Measurements from ENCODE around the gene MAN2B2.
A peak's percentile ranks its signal among the peaks of the same experiment; 100 is the strongest.
"Not testable (repeated sequence)": the region's sequence is repeated elsewhere in the genome, so short reads cannot be mapped to it uniquely, and the experiment has no call there.

Gene MAN2B2

DNA sequence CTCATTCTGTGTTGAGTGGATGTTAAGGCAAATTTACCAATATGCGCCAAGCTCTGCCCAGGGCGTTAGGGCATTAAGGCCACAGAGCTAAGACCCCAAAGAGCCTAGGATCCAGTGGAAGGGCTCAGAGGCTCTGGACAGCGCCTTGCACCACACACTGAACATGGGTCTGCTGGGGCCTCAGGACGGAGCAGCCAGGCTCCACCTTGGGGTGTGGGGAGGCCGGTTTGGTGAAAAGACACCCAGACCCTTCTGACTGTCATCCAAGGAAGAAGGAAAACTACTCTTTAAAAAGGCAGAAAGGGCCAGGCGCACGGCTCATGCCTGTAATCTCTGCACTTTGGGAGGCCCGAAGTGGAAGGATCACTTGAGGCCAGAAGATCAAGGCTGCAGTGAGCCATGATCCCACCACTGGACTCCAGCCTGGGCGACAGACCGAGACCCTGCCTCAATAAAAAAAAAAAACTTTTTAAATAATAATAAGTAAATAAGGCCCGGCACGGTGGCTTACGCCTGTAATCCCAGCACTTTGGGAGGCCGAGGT is 64.2 kb downstream of the MAN2B2 start:
- H3K9ac ChIP-seq (ENCODE audit: low read depth, low read length), result no peak overlapping the region
- no peaks in the 10 kb centered on the region for H3K9me3 ChIP-seq (ENCODE audit: control insufficient read depth, insufficient read depth, low read length)
- peaks cover 15% of the 10 kb centered on the region for H3K4me1 ChIP-seq (ENCODE audit: insufficient read depth, low read length)
- H3K36me3 ChIP-seq (ENCODE audit: insufficient read depth, low read length), result peaks cover 11% of the 10 kb centered on the region; the same call in 1 of the 2 replicates

GRCh38 chr4:6640292-6641163 is 65.5 kb downstream of the MAN2B2 start, which contains the start of gene MRFAP1:
TSS of gene MRFAP1 (plus strand) at chr4:6640685. CDS start at chr4:6640863, 178 bp downstream.
- H3K9me3 ChIP-seq (ENCODE audit: control insufficient read depth, insufficient read depth, low read length), result no peaks in the 10 kb centered on the region
- H3K9ac ChIP-seq (ENCODE audit: low read depth, low read length), result peak within 1 kb of the TSS; percentile 79
- H3K36me3 ChIP-seq (ENCODE audit: insufficient read depth, low read length), result peaks cover 11% of the 10 kb centered on the region; the same call in 1 of the 2 replicates
- H3K4me1 ChIP-seq (ENCODE audit: insufficient read depth, low read length), result peaks cover 15% of the 10 kb centered on the region

- H3K9ac ChIP-seq (ENCODE audit: low read depth, low read length), result peak overlapping the region; percentile 79
- peaks cover 15% of the 10 kb centered on the region for H3K4me1 ChIP-seq (ENCODE audit: insufficient read depth, low read length)
- H3K9me3 ChIP-seq (ENCODE audit: control insufficient read depth, insufficient read depth, low read length), result no peaks in the 10 kb centered on the region
- H3K36me3 ChIP-seq (ENCODE audit: insufficient read depth, low read length), result peaks cover 11% of the 10 kb centered on the region; the same call in 1 of the 2 replicates
These were observed 66.4 kb downstream of the MAN2B2 start for GRCh38 chr4:6641164-6641970.

DNA sequence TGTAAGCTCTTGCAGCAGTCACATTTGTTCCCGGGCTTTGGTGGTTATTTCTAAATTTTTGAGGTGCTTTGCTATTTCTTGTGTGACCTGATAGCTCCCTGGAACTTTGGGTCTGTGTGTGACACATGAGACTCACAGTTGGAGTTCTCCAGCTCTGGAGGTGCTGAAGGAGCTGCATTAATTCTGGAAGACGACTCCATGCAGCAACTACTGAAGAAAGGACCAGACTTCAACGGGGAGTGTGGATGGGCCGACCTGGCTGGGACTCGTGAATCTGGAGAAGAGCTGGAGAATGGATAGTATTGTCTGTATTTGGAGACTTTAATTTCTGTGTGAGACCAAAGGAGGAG is 67.0 kb downstream of the MAN2B2 start:
- Histone ChIP-seq H3K36me3 (ENCODE audit: insufficient read depth, low read length) (peaks cover 11% of the 10 kb centered on the region; the same call in 1 of the 2 replicates), H3K9ac (ENCODE audit: low read depth, low read length) (peak overlapping the region; percentile 79; the same call in 1 of the 2 replicates), H3K4me1 (ENCODE audit: insufficient read depth, low read length) (peaks cover 15% of the 10 kb centered on the region), H3K9me3 (ENCODE audit: control insufficient read depth, insufficient read depth, low read length) (no peaks in the 10 kb centered on the region)

DNA sequence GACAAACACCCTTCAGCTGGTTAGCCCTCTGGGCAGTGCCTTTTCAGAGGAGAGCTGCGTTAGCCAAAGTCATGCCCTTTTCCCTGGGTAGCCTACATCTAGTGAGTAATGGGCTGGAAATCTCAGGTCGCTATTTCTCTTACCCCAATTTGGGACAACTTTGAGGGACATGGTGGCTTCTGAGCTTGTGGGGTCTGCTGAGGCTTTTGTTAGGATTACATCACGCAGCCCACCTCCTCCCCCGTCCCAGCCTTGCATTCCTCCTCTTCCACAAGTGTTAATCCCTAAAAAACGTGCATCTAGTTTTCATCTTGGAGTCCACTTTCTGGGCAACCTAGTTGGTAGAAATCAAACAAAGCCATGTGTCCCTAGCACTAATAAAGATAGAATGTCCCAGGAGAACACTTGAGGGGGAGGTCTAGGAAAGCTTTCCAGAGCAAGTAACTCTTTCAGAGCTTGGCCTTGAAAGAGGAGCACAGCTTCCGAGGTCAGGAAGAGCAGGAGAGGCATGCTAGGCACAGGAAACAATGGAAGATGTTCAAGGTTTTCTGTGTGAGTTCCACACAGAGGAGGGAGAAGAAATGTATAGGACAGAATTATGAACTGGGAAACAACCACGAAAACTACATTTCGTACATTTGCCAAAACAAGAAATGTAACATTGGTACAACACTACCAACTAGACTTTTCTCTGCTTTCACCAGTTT is 68.3 kb downstream of the MAN2B2 start:
- Histone ChIP-seq H3K4me1 (ENCODE audit: insufficient read depth, low read length) (peaks cover 15% of the 10 kb centered on the region), H3K36me3 (ENCODE audit: insufficient read depth, low read length) (peaks cover 11% of the 10 kb centered on the region; the same call in 1 of the 2 replicates), H3K9ac (ENCODE audit: low read depth, low read length) (no peak overlapping the region), H3K9me3 (ENCODE audit: control insufficient read depth, insufficient read depth, low read length) (no peaks in the 10 kb centered on the region)

- no peaks in the 10 kb centered on the region for H3K9me3 ChIP-seq (ENCODE audit: control insufficient read depth, insufficient read depth, low read length)
- H3K9ac ChIP-seq (ENCODE audit: low read depth, low read length), result no peak overlapping the region
- H3K4me1 ChIP-seq (ENCODE audit: insufficient read depth, low read length), result peaks cover 15% of the 10 kb centered on the region
- H3K36me3 ChIP-seq (ENCODE audit: insufficient read depth, low read length), result peaks cover 11% of the 10 kb centered on the region; the same call in 1 of the 2 replicates
These were observed 70.0 kb downstream of the MAN2B2 start for GRCh38 chr4:6644792-6645530.

DNA sequence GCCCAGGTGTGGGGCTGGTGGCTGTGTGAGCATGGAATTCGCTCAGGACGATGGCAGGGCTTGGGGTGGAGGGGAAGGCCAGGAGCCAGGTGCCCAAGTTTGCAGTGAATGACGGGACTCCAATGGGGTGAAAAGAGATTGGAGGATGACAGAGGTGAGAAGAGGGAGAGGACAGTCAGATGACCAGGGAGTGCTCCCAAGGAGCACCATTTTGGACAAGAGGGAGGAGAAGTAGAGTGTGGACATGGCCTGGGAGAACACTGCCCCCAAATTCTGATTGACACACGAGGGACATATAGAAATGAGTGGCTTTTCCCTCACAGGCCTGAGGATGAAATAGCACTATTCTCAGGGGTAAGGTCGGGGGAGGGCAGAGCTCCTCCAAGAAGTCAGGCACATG is 72.2 kb downstream of the MAN2B2 start:
- H3K36me3 ChIP-seq (ENCODE audit: insufficient read depth, low read length), result peaks cover 9% of the 10 kb centered on the region; the same call in 1 of the 2 replicates
- no peaks in the 10 kb centered on the region for H3K9me3 ChIP-seq (ENCODE audit: control insufficient read depth, insufficient read depth, low read length)
- peaks cover 11% of the 10 kb centered on the region for H3K4me1 ChIP-seq (ENCODE audit: insufficient read depth, low read length)
- H3K9ac ChIP-seq (ENCODE audit: low read depth, low read length), result no peak overlapping the region

GRCh38 chr4:6647582-6648230 is 72.7 kb downstream of the MAN2B2 start:
- H3K9me3 ChIP-seq (ENCODE audit: control insufficient read depth, insufficient read depth, low read length), result no peaks in the 10 kb centered on the region
- peaks cover 6% of the 10 kb centered on the region for H3K4me1 ChIP-seq (ENCODE audit: insufficient read depth, low read length)
- no peak overlapping the region for H3K9ac ChIP-seq (ENCODE audit: low read depth, low read length)
- H3K36me3 ChIP-seq (ENCODE audit: insufficient read depth, low read length), result peaks cover 3% of the 10 kb centered on the region; the same call in 1 of the 2 replicates

DNA sequence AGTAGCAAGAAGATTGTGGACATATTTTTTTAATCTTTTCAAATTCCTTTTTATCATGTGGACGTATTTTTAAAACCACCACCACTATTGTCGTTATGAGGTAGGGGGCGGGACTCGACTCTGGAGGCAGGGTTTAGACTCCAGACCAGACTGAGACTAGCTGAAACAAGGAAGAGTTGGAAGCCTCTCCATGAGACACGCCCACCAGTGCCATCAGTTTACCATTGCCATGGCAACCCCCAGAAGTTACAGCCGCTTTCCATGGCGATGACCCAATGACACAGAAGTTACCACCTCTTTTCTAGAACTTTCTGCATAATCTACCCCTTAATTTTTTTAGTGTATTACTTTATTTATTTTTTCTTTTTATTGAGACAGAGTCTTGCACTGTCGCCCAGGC is 74.2 kb downstream of the MAN2B2 start:
- Histone ChIP-seq H3K9me3 (ENCODE audit: control insufficient read depth, insufficient read depth, low read length) (no peaks in the 10 kb centered on the region), H3K36me3 (ENCODE audit: insufficient read depth, low read length) (no peaks in the 10 kb centered on the region), H3K9ac (ENCODE audit: low read depth, low read length) (no peak overlapping the region), H3K4me1 (ENCODE audit: insufficient read depth, low read length) (no peaks in the 10 kb centered on the region)

- H3K9me3 ChIP-seq (ENCODE audit: control insufficient read depth, insufficient read depth, low read length); H3K4me1 ChIP-seq (ENCODE audit: insufficient read depth, low read length); H3K9ac ChIP-seq (ENCODE audit: low read depth, low read length); H3K36me3 ChIP-seq (ENCODE audit: insufficient read depth, low read length): not testable (repeated sequence)
These were observed 79.2 kb downstream of the MAN2B2 start for GRCh38 chr4:6654211-6654610.

- H3K9ac ChIP-seq (ENCODE audit: low read depth, low read length); H3K4me1 ChIP-seq (ENCODE audit: insufficient read depth, low read length); H3K9me3 ChIP-seq (ENCODE audit: control insufficient read depth, insufficient read depth, low read length); H3K36me3 ChIP-seq (ENCODE audit: insufficient read depth, low read length): not testable (repeated sequence)
These were observed 80.3 kb downstream of the MAN2B2 start for GRCh38 chr4:6655291-6655690.

DNA sequence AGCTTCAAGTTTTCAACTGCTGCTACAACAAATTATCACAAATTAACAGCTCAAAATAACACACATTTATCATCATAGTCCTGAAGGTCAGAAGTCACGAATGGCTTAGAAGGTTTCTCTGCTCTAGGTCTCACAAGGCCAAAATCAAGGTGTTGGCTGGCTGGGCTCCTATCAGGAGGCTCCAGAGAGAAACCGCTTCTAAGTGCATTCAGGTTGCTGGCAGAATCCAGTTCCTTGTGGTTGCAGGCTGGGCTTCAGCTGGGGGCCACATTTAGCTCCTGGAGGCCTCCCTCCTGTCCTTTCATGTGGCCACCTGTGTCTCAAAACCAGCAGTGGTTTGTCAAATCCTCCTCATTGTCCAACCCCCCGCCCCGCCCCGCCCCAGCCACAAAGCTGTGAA is 80.9 kb downstream of the MAN2B2 start:
- no peak overlapping the region for H3K9ac ChIP-seq (ENCODE audit: low read depth, low read length)
- no peaks in the 10 kb centered on the region for H3K9me3 ChIP-seq (ENCODE audit: control insufficient read depth, insufficient read depth, low read length)
- H3K36me3 ChIP-seq (ENCODE audit: insufficient read depth, low read length), result no peaks in the 10 kb centered on the region
- 0 out of 2 replicates have a peak, but pooled peaks cover 6% of the 10 kb centered on the region for H3K4me1 ChIP-seq (ENCODE audit: insufficient read depth, low read length)

Measured in ES-I3 (cell line).